ENCODE measurements around the gene SF3B2.
"Not testable (repeated sequence)": the region's sequence is repeated elsewhere in the genome, so short reads cannot be mapped to it uniquely, and the experiment has no call there.

- TF ChIP-seq CTCF (conservative IDR thresholded peaks at IDR 0.05); ZFX (IDR thresholded peaks at IDR 0.05): not testable (repeated sequence)
Measured at GRCh38 chr11:66114957-66115356, 62.8 kb downstream of the SF3B2 start.

All from C4-2B (cell line).